Neural cell (in vitro differentiated cells): ENCODE measurements around the gene ZNF879.

Experiments
- CTCF ChIP-seq: fragments of 450-650 bp; IDR thresholded peaks from 2 replicates; pipeline ENCODE4 v1.5.1; 2014; ENCODE audit warnings: antibody characterized with exemption, mild to moderate bottlenecking, moderate library complexity; ENCODE audit not compliant: poor library complexity, severe bottlenecking
- EP300 ChIP-seq: fragments of 450-650 bp; conservative IDR thresholded peaks from 2 replicates; pipeline ENCODE4 v1.6.1; 2014; ENCODE audit warnings: antibody characterized with exemption, mild to moderate bottlenecking, moderate library complexity; ENCODE audit not compliant: poor library complexity, severe bottlenecking
- EZH2 ChIP-seq: fragments of 200-600, 300-800 bp; shearing (Covaris generic), sonication (generic); IDR thresholded peaks from 2 replicates; pipeline ENCODE4 v1.6.1; 2014; ENCODE audit warnings: antibody characterized with exemption, low read length, borderline replicate concordance, mild to moderate bottlenecking; ENCODE audit not compliant: insufficient read depth, poor library complexity, severe bottlenecking
- MXI1 ChIP-seq: fragments of 450-650 bp; conservative IDR thresholded peaks from 2 replicates; pipeline ENCODE4 v1.6.1; 2014; ENCODE audit warnings: antibody characterized with exemption, mild to moderate bottlenecking; ENCODE audit not compliant: poor library complexity, severe bottlenecking
- POLR2AphosphoS5 ChIP-seq: IDR thresholded peaks from 2 replicates; pipeline ENCODE4 v1.6.1; 2012
- SMC3 ChIP-seq: fragments of 450-650 bp; conservative IDR thresholded peaks from 2 replicates; pipeline ENCODE4 v1.6.1; 2014; ENCODE audit warnings: antibody characterized with exemption, mild to moderate bottlenecking, moderate library complexity; ENCODE audit not compliant: poor library complexity
- TAF1 ChIP-seq: IDR thresholded peaks from 2 replicates; pipeline ENCODE4 v1.6.1; 2012; ENCODE audit warnings: low read depth
- TF ChIP-seq, protein P1 (sequence below): IDR thresholded peaks from 2 replicates; pipeline ENCODE4 v1.6.1; 2012; ENCODE audit warnings: borderline replicate concordance

GRCh38 chr5:178989311-178989710, 34.3 kb upstream of the ZNF879 start:
- no peak for TF ChIP-seq EZH2
- no peak for TF ChIP-seq MXI1
- TF ChIP-seq CTCF = no peak
- no peak for TF ChIP-seq POLR2AphosphoS5
- TF ChIP-seq, protein P1, sequence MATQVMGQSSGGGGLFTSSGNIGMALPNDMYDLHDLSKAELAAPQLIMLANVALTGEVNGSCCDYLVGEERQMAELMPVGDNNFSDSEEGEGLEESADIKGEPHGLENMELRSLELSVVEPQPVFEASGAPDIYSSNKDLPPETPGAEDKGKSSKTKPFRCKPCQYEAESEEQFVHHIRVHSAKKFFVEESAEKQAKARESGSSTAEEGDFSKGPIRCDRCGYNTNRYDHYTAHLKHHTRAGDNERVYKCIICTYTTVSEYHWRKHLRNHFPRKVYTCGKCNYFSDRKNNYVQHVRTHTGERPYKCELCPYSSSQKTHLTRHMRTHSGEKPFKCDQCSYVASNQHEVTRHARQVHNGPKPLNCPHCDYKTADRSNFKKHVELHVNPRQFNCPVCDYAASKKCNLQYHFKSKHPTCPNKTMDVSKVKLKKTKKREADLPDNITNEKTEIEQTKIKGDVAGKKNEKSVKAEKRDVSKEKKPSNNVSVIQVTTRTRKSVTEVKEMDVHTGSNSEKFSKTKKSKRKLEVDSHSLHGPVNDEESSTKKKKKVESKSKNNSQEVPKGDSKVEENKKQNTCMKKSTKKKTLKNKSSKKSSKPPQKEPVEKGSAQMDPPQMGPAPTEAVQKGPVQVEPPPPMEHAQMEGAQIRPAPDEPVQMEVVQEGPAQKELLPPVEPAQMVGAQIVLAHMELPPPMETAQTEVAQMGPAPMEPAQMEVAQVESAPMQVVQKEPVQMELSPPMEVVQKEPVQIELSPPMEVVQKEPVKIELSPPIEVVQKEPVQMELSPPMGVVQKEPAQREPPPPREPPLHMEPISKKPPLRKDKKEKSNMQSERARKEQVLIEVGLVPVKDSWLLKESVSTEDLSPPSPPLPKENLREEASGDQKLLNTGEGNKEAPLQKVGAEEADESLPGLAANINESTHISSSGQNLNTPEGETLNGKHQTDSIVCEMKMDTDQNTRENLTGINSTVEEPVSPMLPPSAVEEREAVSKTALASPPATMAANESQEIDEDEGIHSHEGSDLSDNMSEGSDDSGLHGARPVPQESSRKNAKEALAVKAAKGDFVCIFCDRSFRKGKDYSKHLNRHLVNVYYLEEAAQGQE = no peak
- TF ChIP-seq EP300 = no peak
- no peak for TF ChIP-seq SMC3
- TF ChIP-seq TAF1 = no peak
